T-helper 2 cell (primary cell): Measurements from ENCODE around the gene GAB3.
"Not testable (repeated sequence)": the region's sequence is repeated elsewhere in the genome, so short reads cannot be mapped to it uniquely, and the experiment has no call there.

Source experiments
- DNase-seq, 5 experiments: peaks; one replicate each; pipeline versions ENCODE4 v3.0.0 to v3.0.0-alpha.2; 2012 to 2022

GAB3 gene

GRCh38 chrX:154655346-154655745 lies 95.5 kb downstream of the GAB3 start:
- no peak for DNase-seq

DNA sequence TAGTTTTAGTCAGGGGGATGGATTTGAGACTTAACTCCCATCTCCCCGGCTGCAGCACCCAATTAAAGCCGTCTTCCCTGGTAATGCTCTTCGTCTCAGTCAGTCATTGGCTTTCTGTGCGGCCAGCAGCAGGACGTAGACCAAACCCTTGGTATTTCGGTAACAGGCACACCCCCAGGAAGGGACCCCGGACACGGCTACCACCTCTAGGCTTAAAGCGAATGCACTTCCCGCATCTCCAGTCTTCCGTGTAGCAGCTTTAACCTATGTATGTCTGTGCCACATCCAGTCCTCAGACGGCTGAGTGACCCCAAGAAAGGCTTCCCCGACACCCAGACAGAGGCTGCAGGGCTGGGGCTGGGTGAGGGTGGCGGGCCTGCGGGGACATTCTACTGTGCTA lies 96.0 kb downstream of the GAB3 start:
- DNase-seq, result no peak

- DNase-seq, result no peak
These were observed 96.5 kb downstream of the GAB3 start for GRCh38 chrX:154654372-154654771.

GRCh38 chrX:154653413-154653812 lies 97.5 kb downstream of the GAB3 start, which contains the start of gene CTAG2:
Gene CTAG2, minus strand, starts transcription at chrX:154653579. Its CDS starts 64 bp downstream, at chrX:154653515.
- not testable (repeated sequence) for DNase-seq

DNA sequence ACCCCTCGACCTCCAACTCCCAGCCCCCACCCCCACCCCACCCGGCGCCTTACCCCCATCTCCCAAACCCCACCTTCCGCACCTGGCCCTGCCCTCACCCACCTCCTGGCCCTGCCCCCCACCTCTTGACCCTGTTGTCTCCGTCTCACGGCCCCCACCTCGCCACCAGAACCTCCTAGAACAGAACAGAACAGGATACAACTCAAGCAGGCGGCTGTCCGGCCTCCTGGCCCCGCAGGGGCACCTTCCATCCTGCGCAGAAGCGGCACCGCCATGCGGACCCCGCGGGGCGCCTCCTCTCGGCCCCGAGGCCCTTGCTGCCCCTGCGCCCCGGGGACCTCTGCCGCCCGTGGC lies 97.9 kb downstream of the GAB3 start:
- no peak for DNase-seq

- DNase-seq, result no peak
These were observed 98.4 kb downstream of the GAB3 start for GRCh38 chrX:154652311-154653047.

DNA sequence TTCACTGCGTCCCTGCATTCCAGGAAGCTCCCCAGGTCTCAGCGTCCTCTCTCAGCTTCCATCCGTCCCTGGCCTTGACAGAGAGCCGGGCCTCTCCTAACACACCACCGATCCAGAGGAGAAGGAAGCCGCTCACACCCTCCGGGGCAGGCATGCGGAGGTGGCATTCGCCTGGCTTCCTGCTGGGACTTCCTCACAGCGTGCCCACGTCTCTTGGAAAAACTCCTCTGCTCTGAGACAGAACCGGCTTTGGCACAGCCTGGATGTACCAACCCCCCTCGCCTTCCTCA lies 100.7 kb downstream of the GAB3 start:
- no peak for DNase-seq

- DNase-seq, result no peak
These were observed 101.2 kb downstream of the GAB3 start for GRCh38 chrX:154649503-154650220.

- no peak for DNase-seq
These were observed 101.9 kb downstream of the GAB3 start for GRCh38 chrX:154648931-154649330.

DNA sequence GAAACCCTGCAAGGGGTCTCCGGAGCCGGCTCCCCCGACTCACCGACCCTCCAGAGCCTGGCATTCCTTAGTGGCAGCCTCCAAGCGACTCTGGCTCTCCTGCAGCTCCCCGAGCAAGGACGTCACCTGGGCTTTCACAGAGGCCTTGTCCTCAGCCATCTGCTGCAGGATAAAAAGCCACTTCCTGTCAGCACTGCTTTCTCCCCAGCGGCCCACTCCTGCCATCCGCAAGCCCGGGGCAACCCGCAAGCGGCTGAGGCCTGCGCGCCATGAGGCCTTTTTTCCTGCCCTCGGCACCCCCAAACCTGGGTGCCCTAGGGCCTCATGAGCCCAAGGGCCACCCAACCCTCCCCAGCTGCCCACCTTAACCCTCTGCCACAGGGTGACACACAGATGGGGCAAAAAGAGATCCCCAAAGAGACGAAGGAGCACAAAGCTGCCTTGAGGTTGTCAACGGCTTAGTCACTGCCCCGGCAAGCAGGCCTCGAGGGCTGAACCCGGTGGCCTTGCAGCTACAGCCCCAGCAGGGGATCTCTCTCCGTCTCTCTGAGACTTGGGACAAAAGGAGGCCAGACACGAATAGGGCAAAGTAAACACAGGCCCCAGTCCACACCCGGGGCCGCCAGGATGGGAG lies 105.0 kb downstream of the GAB3 start:
- not testable (repeated sequence) for DNase-seq

GRCh38 chrX:154643708-154644107 lies 107.2 kb downstream of the GAB3 start:
- not testable (repeated sequence) for DNase-seq

DNA sequence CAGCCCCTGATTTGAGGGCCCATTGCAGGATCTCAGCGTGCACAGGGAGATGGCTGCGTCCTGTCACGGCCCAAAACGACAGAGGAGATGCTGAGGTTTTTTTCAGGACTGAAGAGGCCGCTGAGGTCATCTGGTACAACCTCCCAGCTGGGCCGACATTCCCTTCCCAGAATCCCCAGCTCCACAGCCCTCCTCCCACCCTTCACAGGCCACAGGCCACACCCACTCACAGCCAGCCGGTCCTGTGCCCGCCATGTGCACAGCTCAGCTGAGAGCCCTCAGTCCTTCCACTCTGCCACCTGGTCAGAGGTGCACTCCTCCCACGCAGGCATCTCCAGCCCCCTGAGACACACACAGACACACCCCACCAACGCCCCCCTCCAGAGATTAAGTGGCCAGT lies 109.1 kb downstream of the GAB3 start:
- not testable (repeated sequence) for DNase-seq

GRCh38 chrX:154633661-154634060 lies 117.2 kb downstream of the GAB3 start:
- not testable (repeated sequence) for DNase-seq

- not testable (repeated sequence) for DNase-seq
These were observed 119.9 kb downstream of the GAB3 start for GRCh38 chrX:154630949-154631348.

- DNase-seq, result not testable (repeated sequence)
These were observed 121.9 kb downstream of the GAB3 start for GRCh38 chrX:154628960-154629359.
